AG08396 (cell line): ENCODE data around the gene SLC35D2.
"Not testable (repeated sequence)": the region's sequence is repeated elsewhere in the genome, so short reads cannot be mapped to it uniquely, and the experiment has no call there.

ENCODE experiments used
- DNase-seq: peaks from one replicate; pipeline ENCODE4 v3.0.0; 2012; ENCODE audit warnings: low spot score, mixed read lengths

SLC35D2 gene

DNA sequence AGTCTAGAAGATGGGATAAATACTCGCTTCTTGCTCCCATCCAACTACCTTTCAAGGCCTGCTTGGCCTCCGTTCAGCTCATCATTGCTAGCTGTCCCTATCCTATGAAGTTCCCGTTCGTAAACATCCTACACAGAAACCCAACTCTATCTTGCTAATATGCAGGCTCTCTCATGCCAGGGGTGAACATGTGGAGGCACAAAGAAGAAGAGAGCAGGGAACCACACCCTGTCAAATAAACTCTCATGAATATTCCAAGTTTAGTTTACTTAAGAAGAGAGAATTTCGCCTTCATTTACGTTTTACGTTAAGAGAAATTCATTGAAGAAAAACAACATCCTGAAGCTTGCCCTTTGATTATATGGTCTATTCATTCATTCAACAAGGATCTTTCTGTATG, 73.7 kb downstream of the SLC35D2 start:
- no peak for DNase-seq

DNA sequence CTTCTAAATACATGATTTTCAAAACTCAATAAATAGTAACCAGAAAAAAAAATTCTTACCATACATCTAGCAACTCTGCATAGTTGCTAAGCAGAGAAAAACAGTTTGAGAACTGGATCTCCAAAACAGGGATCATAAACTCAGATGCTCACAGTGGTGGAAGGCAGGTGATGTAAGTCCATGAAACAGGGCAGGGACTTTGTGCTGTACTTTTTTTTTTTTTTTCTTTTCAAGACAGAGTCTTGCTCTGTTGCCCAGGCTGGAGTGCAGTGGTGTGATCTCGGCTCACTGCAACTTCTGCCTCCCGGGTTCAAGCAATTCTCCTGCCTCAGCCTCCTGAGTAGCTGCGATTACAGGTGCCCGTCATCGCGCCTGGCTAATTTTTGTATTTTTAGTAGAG, 76.6 kb downstream of the SLC35D2 start:
- DNase-seq, result not testable (repeated sequence)

DNA sequence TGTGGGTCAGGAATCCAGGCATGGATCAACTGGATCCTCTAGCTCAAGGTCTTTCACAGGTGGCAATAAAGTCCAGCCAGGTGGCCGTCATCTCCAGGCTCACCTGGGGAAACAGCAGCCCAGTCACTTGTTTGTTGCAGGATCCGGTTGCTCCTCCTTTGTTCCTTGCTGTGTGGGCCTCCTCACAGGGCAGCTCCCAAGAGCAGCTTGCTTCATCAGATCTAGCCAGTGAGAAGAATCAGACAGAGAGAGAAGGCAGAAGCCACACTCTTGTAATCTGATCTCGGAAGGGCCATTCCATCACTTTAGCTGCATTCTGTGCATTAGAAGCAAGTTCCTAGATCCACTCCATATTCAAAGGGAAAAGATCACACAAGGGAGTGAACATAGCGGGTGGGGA, 78.3 kb downstream of the SLC35D2 start:
- DNase-seq, result no peak

DNA sequence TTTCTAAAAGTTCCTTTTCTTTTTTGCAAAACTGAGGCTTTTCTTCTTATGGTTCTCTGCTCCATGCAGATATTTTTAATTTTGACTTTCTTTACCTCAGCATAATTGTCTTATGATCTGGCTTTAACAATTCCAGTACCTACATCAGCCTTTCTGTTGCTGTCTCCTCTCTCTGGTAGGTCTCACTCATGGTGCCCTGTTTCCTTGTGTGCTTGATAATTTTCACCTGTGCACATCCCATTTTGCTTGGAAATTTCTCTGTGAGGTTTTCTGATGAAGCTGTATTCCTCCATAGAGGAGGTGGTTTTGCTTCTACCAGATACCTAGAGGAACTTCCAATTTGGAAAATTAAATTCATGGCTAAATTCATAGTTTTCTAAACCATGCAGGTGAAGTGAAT, 79.3 kb downstream of the SLC35D2 start:
- DNase-seq, result no peak

DNA sequence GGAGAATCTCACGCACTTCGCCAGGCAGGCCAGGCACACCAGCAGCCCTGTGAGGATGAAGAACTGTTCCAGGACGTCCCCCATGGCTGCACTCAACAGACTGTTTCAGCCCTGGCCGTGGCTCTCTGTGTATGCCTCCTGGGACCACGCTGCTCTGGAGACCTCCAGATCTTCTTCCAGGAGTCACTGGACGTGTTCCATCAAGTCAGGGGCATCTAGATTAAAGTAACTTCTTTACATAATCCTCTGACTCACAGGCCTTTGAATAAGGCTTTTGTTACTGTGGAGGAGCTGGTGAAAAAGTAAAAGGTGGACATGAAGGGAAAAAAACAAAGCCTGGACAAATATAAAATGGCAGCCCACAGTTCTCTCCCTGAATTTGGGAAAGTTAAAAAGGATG, 81.5 kb downstream of the SLC35D2 start, which contains the start of gene HSD17B3:
TSS of gene HSD17B3 (minus strand) at position 156 of the 400 bp plus-strand sequence. CDS start at position 84, 72 bp downstream.
- no peak for DNase-seq

DNA sequence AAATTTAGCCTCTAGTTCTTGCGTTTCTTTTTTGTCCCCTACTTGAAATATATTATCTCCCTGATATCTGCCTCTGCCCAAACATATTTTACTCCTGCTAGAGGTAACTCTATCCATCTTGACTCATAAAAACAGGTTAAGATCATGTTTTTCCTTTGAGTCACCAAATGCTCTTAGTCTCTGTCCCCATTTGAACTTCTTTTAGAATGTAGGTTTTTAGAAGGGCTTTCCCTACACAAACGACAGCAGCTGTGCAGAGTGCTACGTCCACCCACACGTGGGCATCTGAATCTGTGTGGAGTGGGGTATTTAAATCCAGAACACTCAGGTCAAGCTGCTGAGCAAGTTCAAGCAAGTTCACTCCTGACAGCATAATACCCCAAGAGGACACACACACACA, 83.7 kb downstream of the SLC35D2 start:
- no peak for DNase-seq

DNA sequence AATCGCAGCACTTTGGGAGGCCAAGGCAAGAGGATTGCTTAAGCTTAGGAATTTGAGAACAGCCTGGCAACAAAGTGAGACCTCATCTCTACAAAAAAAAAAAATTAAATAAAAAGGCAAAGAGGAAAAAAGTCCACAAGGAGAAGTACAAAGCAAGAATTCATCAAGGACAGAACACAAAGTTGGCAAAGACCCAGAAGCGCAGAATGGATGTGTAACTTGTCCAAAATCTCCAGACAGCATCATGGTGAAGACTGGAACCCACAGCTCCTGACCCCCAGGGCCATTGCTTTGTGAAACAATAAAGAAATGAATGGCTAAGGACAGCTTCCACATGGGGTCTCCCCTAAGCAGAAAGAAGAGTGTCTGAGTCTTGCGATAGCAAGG, 89.4 kb downstream of the SLC35D2 start:
- DNase-seq, result no peak

DNA sequence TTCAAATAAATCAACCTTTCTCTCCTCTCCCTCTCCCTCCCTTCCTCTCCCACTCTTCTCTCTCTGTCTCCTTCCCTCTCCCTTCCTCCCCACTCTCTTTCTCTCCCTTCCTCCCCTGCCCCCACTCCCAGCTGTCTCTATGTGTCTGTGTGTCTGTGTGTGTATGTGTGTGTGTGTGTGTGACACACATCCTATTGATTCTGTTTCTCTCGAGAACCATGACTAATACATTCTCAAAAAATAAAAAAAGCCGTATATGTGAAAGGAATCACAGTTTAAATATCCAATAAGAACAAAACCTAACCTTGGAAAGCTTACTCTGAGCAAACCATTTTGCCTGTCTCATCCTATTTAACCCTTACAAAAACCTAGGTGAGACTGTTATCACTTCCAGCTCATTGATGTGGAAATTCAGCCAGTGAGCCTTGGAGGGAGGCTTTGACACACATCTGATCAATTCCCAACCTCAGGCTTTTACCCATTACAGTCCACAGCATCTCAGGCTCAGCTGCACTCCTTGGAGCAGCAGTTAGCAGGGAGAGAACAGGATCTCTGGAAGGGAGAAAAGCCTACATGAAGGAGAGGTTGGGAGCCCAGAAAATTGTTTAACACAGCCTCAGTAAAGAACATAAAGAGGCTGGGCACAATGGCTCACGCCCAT, 89.9 kb downstream of the SLC35D2 start:
- DNase-seq, result no peak

DNA sequence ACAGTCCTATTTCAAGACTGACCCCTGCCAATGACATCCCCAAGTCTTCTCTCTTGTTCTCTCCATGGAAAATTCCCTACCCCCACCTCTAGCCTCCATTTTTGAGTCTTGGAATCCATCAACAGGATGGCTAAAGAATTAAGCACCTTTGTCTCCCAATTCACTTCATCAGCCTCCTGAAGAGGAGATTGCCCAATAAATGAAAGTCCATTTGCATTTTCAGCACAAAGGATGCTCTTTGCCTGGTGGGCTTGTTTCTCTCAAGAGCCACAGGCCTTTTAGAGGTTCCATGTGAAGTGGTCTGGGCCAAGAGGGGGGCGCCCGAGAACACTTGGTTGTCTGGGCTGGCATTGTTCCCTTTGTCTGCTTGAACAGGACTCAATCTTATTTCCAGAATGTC, 94.1 kb downstream of the SLC35D2 start:
- no peak for DNase-seq

DNA sequence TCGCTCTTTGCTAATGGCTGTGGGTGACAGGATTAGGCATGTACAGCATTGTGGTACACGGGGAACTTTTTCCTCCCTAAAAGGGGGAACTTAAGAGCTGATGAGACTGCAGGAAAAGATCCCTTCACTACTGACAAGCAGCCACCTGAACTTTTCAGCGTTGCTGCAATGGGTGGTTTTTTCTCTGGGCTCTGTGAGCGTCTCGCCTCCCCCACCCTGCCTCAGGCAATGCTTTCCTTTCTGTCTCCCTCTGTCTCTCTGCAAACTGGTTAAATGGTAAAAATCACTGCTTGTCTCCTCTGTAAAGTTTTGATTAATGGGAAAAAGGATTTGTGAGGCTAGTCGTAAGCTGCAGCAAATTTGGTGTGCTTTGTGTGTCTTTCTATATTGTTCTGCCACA, 101.9 kb downstream of the SLC35D2 start:
- no peak for DNase-seq

DNA sequence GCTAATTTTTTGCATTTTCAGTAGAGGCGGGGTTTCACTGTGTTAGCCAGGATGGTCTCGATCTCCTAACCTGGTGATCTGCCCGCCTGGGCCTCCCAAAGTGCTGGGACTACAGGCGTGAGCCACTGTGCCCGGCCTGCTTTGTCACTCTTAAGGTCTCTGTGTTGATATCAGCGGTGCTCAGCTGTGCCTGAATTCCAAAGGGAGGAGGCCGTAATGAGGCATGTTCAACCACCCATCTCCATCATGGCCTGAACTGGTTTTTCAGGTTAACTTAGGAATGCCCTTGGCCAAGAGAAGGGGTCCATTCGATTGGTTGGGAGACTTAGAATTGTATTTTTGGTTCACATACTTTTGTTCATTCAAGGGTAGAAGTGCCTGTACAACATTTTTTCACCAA, 103.6 kb downstream of the SLC35D2 start:
- DNase-seq, result no peak

DNA sequence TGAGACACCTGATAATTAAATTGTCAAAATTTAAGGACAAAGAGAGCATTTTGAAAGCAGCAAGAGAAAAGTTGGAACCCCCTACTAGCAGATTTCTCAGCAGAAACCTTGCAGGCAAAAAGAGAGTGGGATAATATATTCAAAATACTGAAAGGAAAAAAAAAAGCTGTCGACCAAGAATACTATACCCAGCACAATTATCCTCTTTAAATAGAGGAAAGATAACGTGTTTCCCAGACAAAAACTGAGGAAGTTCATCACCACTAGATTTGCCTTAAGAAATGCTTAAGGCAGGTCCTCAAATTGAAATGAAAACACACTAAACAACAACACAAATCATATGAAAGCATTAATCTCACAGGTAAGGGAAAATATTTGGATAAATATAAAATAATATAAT, 108.6 kb downstream of the SLC35D2 start:
- DNase-seq, result no peak
